Right ventricle myocardium superior (tissue), 1 donor: ENCODE results near the gene KIAA1671. TPM values are rescaled to one million over a fixed set of nuclear protein-coding genes. Genes with fewer than 3 reads are reported as not detected.
A peak's percentile ranks its signal among the peaks of the same experiment; 100 is the strongest.
"Not testable (repeated sequence)": the region's sequence is repeated elsewhere in the genome, so short reads cannot be mapped to it uniquely, and the experiment has no call there.

Experiments
- ATAC-seq: fragments of 200-7000 bp; cut with Tn5 transposase; one replicate; pipeline ENCODE4 v1.9.1; 2020; ENCODE audit warnings: mild to moderate bottlenecking; ENCODE audit not compliant: poor library complexity
- DNase-seq: peaks from one replicate; pipeline ENCODE4 v3.0.0-alpha.2; 2020
- intact Hi-C: fragments of 100-400 bp; cut with DNase I; formaldehyde crosslinking; loops from one replicate; pipeline ENCODE4 v1.11.2; 2022
- long read RNA-seq: library from polyadenylated mRNA; unstranded; transcript quantifications from one replicate; pipeline ENCODE4 v2.0.0, GENCODE V29; 2021
- total RNA-seq: library from RNA; stranded (reverse); fragmentation: NEBNext Ultra II Directional; extraction: Animal tissue kit (Norgen Biotek cat#: 25700); gene quantifications from one replicate; pipeline ENCODE4 v1.2.1, GENCODE V29; 2021
- donor health status: DM: no; HTN: yes; CAD: no; lungs with severe emphysema.

KIAA1671 gene
- total RNA-seq = 12.6 TPM
- long read RNA-seq, full-length matches to known transcripts = 1 of 8 reads
- long read RNA-seq, partial matches to known transcripts = 1 of 8 reads
- long read RNA-seq, other reads (novel, unspliced or antisense) = 6 of 8 reads

DNA sequence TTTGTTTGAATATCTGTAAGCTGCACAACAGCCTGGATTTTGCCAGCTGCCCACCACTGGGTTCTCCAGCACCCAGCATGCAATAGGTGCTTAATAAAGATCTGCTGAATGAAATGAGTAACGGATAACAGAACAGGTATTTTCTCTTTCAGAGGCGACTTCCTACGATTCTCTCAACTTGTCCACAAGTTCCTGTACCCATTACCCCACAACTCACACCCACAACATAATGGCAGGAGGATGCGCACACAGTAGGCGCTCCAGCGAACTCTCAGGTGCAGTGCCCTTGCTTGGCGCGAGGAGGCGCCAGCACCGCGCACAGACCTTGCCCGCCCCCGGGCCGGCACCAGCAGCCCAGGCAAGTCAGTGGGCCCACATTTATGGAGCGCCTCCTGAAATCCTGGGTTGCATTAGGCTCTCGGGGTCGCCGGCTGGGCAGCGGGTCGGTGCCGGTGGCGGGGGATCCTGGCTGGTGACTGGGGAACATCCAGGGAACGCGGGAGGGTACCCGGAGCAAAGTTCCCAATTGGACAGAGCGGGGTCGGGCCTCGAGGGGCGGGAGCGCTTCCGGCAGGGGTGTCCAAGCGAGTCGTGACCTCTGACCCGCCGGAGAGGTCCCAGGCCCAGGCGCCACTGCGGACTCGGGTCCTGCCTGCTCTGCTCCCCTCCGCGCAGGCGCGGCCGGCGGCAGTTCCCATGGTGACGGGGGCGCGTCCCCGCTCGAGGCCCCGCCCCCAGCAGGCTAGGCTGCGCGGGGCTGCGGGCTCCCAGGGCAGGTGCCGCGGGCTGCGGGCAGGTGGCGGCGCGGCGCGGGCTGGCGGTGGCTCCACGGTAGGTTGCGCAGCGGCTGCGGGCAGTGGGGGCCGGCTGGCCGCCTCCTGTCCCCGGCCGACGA, at the start of gene KIAA1671:
Gene KIAA1671, plus strand, starts transcription at position 775 of the 895 bp plus-strand sequence. CDS start 75,284 bp downstream, outside the sequence.
- intact Hi-C loops = loop anchor here (1.0 to 5.0 kb wide), 2 partner anchors 75 to 96 kb away; no protein-coding TSS in a partner anchor
- DNase-seq (peak; percentile 92), ATAC-seq (peak; percentile 99)

GRCh38 chr22:24905909-24906308, 46.6 kb upstream of the KIAA1671 start:
- intact Hi-C loops = no loop called here
- DNase-seq (no peak), ATAC-seq (no peak)

DNA sequence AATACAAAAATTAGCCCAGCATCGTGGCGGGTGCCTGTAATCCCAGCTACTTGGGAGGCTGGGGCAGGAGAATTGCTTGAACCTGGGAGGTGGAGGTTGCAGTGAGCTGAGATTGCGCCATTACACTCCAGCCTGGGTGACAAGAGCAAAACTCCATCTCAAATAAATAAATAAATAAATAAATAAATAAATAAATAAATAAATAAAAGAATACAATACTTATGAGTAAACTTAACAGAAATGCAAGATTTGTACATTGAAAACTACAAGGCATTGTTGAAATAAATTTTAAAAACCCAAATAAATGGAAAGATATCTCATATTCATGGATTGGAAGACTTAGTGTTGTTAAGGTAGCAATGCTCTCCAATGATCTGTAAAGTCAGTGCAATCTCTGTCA, 45.4 kb upstream of the KIAA1671 start:
- ATAC-seq, DNase-seq, intact Hi-C loops: not testable (repeated sequence)

- no peak for ATAC-seq
- DNase-seq = no peak
- intact Hi-C loops = no loop called here
Measured at GRCh38 chr22:24920029-24920428, 32.5 kb upstream of the KIAA1671 start.

GRCh38 chr22:24925586-24926427, 26.7 kb upstream of the KIAA1671 start:
- DNase-seq = no peak
- no peak for ATAC-seq
- intact Hi-C loops = no loop called here

DNA sequence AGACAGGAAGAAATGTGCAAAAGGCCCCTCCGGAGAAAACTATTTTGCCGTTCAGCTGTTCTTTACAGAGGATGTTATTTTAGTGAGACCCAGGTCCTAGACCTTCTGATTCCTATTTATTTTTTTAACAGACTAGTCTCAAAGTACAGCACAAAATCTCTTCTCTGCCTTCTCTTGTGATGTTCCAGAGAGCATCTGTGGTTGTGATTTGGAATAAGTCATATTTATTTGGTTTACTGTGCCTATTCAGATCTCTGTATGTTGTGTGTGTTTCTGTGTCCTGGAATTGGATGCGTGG, 26.1 kb upstream of the KIAA1671 start:
- ATAC-seq = no peak
- DNase-seq = no peak
- intact Hi-C loops = no loop called here

- DNase-seq (no peak), ATAC-seq (no peak)
- intact Hi-C loops = no loop called here
Measured at GRCh38 chr22:24926849-24927579, 25.5 kb upstream of the KIAA1671 start.

GRCh38 chr22:24928322-24928721, 24.2 kb upstream of the KIAA1671 start:
- ATAC-seq (no peak), DNase-seq (no peak)
- intact Hi-C loops = no loop called here

- intact Hi-C loops = no loop called here
- DNase-seq = no peak
- no peak for ATAC-seq
Measured at GRCh38 chr22:24930678-24931077, 21.8 kb upstream of the KIAA1671 start.

DNA sequence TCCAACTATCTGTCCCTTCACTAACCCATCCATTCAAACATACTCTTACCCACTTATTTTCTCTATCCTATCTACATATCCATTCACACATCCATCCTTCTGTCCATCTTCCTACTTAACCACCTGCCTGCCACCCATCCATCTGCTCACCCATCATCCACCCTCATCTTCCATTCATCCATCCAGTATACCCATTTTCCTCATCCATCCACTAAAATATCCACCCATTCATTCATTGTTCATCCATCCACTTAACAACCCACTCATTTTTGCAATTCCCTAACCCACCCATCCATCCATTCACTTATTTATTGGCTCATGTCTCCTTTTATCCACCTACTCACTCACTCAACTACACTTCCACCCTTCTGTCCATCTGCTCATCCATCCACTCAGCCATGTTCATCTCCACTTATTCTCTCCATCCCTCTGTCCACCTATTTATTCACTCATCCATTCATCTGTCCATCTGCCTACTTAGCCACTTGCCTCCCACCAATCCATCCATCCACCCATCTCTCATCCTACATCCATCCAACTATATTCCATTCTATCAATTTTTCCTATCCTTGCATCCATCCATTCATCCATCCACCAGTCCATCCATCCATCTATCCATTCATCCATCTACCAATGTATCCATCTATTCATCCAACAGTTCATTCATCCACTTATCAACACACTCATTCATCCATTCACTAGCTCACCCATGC, 16.6 kb upstream of the KIAA1671 start:
- intact Hi-C loops = no loop called here
- ATAC-seq (no peak), DNase-seq (no peak)

GRCh38 chr22:24937114-24937513, 15.4 kb upstream of the KIAA1671 start:
- intact Hi-C loops = no loop called here
- ATAC-seq (no peak), DNase-seq (no peak)

GRCh38 chr22:24938741-24939341, 13.7 kb upstream of the KIAA1671 start:
- intact Hi-C loops = no loop called here
- ATAC-seq = peak; percentile 58
- no peak for DNase-seq

DNA sequence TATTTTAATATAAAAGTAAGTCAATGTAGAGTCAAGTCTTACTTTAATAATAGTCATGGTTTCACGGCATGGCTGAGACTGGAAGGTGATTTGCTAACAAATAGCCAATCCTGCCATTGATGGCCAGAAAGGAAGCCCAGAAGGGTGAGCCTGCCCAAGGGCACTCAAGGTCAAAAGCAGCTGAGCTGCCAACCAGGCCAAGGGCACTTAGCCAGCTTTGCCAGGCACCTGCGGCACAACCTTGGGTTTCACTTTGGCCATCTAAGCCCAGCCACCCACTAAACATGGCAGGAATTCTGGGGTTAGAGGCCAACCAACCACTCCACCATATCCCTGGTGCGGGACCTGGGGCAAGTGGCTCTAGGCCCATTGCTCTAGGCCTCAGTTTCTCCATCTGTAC, 10.2 kb upstream of the KIAA1671 start:
- intact Hi-C loops = no loop called here
- no peak for DNase-seq
- no peak for ATAC-seq

DNA sequence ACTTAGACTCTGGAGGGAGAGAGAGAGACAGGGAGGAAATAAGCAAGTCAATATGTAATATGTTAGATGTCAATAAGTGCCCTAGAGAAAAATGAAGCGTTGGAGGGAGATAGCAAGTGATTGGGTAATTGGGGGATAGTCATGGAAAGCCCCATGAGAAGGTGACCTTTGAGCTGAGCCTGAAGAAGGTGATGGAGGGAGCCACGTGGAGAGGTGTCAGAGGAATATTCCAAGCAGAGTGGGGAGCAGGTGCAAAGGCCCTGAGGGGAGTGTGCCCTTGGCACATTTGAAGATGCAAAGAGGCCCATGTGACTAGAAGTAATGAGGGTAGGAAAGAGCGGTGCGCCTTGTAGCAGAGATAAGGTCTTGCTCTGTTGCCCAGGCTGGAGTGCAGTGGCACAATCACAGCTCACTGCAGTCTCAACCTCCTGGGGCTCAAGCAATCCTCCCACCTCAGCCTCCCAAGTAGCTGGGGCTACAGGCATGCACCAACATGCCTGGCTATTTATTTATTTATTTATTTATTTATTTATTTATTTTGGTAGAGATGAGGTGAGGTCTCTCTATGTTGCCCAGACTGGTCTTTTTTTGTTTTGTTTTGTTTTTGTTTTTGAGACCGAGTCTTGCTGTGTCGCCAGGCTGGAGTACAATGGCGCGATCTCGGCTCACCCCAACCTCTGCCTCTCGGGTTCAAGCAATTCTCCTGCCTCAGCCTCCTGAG, 8.1 kb upstream of the KIAA1671 start:
- ATAC-seq = no peak
- intact Hi-C loops = no loop called here
- no peak for DNase-seq

- DNase-seq = no peak
- ATAC-seq = no peak
- intact Hi-C loops = no loop called here
Measured at GRCh38 chr22:24945430-24945829, 7.1 kb upstream of the KIAA1671 start.

DNA sequence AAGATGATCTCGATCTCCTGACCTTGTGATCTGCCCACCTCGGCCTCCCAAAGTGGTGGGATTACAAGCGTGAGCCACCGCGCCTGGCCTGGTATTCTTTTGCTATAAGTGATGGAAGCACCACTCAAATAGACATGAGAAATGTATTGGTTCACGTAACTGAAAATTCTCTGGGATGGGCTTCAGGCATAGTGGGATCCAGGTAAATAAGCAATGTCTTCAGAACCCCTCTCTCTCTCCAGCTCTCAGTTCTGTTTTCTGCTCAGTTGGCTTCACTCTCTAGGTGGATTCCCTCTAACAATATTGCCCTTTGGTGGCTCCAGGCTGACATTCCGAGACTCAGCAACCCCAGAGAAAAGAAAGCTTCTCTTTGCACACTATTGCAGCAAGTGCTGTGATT, 5.1 kb upstream of the KIAA1671 start:
- intact Hi-C loops = no loop called here
- no peak for ATAC-seq

DNA sequence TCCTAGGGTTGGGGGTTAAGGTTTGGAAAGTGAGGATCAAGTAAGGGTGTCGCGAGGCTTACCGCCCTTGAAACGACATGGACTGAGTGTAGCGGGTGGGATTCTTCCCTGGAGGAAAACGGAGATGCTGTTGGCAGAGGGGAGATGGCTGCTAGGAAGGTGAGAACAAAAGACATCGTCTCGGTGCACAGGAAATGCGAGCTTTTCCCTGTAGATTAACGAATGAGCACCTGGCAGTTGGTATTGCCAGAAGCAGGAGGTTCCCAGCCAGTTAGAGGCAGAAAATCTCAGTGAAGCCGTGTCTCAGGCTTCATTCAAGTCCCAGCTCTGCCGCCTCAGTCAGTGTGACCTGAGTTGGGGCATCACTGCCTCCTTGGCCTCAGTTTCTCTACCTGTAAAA, 4.6 kb upstream of the KIAA1671 start:
- no peak for DNase-seq
- no peak for ATAC-seq
- intact Hi-C loops = no loop called here

More for the DNA sequence above, 5.1 kb upstream of the KIAA1671 start:
- DNase-seq = no peak
